HG03159 (cell line): ENCODE measurements around the gene SMARCC1.

Experiments used
- ATAC-seq: cut with Tn5 transposase; IDR thresholded peaks from one replicate; pipeline ENCODE4 v1.9.1; 2021; ENCODE audit warnings: mild to moderate bottlenecking, moderate library complexity; ENCODE audit not compliant: unreplicated experiment

The SMARCC1 gene

DNA sequence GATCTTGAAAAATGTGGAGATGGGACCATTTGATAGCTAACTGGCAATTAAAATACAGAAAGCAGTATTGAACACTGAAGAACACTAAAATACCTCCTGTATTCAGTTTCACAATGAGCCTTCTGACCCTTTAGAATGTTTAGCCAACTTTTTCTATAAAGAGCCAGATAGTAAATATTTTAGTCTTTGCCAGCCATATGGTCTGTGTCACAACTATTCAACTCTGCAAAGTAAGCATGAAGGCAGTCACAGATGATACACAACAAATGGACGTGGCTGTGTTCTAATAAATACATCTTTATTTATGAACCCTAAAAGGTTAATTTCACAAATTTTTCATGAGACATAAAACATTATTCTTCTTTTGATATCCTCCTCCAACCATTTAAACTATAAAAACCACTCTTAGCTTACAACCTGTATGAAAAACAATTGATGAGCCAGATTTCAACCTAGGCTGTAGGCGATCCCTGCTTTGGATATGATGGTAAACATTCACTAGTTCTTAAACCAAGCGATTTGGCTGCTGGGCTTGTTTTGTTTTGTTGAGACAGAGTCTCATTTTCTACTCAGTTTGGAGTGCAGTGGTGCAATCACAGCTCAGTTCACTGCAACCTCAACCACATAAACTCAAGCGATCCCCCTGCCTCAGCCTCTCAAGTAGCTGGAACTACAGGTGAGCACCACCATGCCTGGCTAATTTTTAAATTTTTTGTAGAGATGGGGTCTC, 189.5 kb downstream of the SMARCC1 start:
- ATAC-seq = no peak

DNA sequence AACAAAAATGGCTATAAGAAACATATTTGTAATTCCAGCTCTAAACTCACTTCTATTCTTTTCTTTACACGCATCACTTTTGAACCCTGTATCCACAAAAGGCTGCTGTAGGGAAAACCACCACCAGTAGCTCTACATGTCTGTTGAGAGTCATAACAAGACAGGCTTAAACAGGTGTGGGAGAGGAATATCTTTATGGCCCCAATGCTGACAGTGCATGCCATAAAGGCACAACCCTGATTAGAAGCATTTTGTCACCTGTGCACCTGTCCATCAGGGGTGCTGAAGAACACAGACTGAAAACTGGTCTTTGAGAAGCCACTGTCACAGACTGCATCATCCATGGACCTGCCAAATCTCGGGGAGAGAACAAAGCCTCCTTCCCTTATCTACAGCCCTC, 191.5 kb downstream of the SMARCC1 start:
- ATAC-seq = no peak

DNA sequence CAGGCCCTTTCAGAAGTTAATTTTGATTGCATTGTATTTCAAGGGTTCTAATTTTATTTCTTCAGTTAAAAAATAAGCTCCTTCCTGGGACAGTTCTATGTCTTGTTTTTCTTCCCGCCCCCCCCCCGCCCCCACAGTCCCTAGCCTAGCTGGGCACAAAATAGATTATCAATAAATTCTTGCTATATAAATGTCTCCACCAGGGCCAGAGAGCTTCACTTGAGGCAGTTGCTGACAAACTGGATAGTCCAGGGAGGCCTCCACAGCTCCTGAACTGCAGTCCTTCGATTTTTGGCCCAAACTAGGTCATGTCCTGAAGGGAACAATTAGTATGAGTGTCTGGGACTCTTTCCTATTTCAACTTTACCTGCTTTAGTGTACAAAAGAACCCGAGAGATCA, 193.1 kb downstream of the SMARCC1 start:
- no peak for ATAC-seq

DNA sequence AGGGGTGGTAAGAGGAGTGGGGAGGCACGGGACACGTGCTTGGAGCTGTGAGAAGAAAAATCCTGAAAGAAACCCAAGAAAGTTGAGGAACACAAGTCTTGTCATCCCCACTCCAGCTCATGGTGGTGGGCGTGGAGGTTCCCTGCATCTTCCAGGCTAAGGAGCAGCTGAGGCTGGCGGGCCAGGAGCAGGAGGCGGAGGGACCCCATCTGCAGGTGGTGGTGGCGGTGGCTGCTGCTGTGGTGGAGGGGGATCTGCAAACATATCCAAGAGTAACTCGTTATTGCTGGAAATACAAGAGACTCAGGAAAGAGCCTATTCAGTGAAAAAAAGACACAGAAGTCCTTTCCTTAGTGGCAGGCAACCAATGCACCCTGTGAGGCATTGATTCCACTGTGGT, 193.6 kb downstream of the SMARCC1 start:
- ATAC-seq = no peak

DNA sequence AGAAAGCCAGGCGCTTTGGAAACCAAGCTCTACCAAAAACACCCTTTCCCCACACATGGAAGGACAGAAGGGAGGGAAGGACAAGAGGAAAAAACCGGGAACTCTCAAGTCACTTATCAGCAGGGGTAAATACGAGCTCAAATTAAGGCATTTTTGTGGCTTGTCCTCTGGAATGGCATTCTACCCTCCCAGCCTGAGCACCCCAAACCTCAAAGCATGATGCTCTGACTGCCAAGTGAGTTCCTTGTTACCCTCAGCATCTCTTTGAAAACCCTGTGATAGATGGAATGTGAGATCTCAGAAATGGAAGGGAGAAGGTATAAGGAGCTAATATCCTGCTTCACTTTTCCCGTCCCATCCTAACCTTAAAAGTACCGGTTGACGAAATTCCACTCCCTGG, 194.9 kb downstream of the SMARCC1 start:
- no peak for ATAC-seq

DNA sequence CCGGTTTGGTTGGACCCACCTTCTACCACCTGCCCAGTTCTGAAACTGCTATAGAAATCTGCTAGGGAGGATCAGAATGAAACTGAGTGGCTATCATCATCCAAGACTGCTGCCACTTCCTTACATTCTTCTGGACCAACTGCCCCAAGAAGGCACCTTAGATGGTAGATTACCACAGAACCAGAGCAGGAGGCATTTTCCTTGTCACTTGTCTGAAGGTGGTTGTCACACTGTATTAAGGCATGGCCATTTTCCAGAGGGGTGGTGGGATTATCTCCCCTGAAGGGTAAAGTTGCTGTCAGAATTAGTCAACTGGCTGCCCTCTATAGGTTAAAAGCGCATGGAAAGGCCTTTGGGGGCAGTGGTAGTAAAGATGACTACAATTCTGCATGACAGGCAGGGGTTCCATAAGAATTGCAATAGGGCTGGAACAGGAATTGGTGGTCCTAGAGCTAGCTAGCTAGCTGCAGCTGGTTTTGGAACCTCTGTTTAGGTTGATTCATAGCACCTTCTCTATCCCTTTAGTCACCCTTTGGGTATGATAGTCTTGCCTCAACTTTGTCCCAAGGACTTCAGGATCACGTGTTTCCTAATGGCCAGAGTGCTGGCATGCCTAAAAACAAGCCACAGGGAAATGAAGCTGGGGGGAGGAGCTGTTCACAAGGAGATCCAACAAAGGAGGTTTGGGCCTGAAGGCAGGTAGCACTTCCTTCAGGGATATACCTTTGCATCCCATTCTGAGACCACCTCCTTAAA, 198.2 kb downstream of the SMARCC1 start:
- ATAC-seq = no peak

DNA sequence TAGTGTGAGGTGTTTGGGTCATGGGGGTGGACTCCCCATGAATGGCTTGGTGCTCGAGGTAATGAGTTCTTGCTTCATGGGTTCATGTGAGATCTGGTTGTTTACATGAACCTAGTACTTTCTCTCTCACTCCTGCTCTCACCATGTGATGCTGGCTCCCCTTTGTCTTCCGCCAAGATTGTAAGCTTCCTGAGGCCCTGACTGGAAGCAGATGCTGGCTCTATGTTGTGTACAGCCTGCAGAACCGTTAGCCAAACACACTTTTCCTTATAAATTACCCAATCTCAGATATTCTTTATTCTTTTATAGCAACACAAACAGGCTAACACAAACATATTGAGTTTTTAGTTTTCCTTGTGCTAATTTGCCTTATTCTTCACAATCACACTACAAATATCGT, 199.9 kb downstream of the SMARCC1 start:
- no peak for ATAC-seq

DNA sequence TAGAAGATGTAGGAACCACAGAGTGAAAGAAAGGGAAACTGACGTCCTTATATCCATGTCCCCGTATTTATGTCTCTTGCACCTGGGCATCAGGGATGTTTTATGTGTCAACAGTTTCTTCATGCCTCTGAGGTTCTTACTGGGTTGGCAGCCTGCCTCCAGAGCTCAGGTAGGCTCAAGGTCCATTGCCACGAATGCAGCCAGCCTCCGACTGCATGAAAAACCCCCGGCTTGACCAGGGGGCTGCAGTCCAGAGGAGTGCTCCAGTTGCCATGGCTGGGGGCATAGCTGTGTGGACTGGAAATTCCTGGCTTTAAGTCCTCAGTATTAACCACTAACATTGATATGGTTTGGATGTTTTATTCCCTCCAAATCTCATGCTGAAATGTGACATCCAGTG, 200.3 kb downstream of the SMARCC1 start:
- ATAC-seq = no peak

DNA sequence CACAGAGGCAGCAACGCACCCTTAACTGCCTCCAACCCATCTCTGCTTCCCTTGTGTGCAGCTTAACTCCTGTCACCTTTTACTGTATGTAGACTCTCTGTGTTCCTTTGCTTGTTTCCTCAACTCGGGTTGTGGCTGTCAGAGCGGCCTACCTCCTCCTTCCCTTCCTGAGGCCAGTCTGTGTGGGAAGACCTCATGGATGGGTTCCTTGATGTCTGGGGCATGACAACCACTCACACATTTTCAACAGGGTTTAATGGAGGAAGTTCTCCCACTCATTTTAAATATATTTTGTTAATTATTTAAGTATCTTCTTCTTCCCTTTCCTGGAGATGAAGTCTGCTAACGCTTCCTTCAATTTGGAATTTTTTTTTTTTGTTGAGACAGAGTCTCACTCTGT, 201.2 kb downstream of the SMARCC1 start:
- no peak for ATAC-seq

DNA sequence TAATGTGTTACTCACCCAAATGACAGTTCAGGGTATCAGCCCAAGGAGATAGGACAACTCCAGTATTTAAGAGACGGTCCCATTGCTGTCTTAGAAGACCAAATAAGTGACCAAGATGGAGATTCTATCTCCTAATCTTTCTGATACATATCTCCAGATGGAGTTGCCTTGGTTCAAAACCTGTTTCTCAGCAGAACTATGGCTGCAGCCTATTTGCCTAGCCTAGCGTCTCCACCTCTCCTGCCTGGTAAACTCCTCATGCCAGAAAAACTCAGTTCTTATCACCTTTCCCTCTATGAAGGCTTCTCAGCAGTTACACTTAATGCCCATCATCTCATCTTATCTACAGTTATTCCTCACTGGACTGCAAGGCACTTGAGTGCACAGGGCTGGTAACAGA, 201.8 kb downstream of the SMARCC1 start:
- ATAC-seq = no peak

DNA sequence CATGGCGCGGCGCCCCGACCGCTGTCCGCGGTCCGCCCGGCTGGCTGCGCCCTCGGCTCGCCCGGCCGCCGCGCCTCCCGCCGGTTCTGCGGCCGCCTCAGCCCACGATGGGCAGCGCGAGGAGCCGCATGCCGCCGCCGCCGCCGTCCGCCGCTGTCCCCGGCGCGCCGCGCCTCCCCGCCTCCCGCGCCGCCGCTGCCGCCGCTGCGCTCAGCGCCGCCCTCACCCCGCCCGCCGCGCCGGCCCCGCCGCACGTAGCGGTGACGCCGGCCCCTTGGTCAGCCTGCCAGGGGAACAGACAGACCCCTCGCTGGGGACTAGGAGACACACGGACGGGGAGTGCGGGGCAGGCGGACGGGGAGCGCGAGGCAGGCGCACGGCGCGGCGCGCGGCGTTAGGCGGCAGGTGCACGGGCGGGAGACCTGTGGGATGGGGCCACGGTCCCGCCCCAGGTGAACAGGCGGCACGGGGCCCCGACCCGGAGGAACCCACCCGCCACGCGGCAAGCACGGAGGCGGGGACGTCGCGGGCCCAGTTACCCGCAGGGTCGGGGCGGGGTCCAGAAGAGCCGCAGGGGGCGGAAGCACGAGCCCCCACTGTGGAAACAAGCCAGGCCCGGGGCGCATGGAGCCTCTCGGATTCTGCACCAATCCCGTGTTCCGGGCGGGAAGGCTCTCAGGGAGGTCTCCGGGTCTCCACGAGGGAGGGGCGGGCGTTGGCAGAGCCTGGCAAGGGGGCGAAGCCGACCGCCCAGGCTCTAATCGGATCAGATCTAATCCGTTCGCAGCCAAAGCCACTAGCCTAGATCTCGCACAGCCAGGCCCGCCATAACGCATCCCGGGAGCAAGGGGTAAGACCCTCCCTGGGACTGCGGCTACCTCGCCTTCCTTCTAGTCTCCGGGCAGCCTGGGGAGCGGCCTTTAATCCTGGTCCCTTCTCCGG, 202.7 kb downstream of the SMARCC1 start, which contains the start of gene CSPG5:
CSPG5 (minus strand) TSS at position 175 of the 942 bp plus-strand sequence; CDS start at position 3, 172 bp downstream.
- no peak for ATAC-seq

DNA sequence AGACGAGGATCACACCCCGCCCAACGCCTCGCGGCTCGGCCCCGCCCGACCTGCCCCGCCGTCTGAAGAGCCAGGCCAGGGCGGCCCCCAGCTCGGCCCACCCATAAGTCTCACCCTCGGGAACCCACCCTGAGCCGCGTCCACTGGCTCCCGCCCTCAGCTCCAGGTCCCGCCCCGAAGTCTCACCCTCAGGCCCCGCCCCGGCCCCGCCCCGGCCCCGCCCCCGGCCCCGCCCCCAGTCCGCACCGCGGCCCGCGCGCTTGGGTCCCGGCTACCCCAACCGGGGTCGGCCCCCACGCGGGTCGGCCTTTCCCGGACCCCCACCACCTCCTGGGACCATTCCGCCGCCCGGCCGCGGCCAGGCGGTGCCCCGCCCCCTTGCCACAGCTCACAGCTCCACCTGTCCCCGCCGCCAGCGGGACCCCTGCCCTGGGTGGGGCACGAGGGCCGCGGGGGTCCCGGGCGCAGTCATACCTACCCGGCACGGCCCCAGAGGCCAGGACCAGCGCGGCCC, 203.5 kb downstream of the SMARCC1 start:
- ATAC-seq = no peak

DNA sequence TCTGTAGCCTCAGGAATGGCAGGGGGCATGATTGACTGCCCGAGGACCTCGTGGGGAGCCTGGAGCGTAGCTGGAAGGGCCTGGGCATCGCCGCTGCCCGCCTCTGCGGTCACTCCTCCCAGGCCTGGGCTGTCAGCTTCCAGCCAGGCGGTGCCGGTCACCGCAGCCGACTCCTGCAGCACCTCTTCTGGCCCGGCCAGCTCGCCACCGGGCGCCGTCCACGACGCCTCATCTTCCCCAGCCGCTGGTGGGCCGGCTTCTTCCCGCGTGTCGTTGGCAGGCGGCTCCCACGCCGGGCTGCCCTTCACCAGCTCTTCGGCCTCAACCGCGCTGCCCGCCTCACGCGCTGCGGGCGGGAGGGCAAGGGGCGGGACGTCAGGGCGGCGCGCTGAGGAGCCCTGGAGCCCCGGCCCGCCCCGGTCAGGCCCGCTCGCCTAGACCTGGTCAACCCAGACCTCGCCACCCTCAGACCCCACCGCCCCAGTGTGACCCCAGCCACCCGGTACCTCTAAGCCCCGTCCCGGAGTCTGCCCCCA, 204.0 kb downstream of the SMARCC1 start:
- ATAC-seq = no peak

DNA sequence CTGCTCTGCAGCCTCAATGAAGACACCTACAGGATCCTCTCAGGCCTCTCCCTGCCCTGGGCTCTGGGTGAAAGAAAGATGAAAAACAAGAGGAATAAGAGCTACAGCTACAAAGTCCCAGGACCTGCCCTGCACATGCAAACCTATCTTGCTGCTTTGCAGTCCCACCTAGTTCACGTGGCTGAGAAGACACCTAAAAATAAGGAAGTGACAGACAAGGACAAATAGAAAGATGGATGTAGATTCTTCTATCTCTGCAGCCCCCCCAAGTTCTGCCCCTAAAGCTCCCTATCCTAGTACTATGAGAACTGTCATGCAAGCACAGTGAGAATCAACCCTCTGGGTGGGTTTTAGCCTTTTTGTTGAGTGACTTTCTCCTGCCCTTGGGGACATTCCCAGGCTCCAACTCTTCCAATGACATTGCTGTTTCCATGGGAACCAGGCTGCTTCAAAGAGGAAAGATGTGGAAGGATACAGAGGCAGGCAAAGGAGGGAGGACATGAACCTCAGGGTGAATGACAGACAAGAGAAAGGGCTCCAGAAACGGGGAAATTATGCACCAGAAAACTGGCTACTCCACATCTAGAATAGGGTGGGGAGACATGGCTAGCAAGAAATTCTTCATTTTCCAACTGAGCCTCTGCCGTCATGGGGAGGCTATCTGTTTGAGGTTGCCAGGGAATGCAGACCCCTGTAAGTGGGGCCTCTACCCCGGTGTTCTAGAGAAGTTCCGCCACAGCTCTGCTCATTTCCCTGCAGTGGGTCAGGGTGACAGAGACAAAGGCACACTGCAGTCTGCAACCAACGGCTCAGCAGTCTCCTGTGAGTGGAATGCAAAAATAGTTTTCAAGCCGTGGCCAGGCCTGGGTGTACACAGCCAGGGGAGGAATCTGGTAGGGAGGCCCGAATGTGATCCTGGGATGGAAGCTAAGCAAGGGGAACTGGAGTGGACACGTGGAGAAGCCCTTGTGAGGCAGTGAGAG, 208.2 kb downstream of the SMARCC1 start:
- no peak for ATAC-seq

DNA sequence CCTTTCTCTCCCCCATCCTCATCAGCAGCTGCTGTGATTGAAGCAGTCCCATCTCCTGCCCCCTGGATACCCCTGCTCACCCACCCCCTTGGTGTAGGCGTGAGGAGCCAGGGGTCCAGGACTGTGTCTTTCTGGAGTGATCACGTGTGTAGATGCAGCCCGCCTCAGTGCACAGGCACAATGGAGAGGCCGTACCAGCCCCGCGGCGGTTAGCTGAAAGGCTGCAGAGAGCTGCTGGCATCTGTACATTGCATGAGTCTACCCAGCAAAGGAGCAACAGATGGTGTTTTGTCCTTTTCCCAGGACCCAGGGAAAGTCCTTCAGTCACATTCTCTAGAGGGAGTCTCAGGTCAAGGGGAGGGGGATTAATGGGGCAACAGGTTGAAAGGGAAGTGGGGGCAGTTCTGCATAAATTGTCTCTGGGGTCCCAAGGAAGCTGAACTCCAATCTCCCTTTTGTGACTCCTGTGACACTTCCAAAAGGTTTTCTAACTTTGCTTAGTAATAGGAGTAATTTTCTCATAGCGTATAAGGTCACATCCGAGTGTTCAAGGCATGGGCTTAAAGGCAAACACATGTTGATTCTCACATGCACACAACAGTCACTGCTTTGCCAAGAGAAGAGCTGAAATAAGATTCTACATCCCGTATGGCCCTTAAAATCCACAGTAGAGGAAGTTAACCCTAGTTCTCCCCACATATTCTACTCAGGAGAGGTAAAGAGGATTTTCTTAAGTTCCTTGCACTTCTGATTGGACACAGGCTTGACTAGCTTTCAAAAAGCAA, 210.1 kb downstream of the SMARCC1 start:
- no peak for ATAC-seq

DNA sequence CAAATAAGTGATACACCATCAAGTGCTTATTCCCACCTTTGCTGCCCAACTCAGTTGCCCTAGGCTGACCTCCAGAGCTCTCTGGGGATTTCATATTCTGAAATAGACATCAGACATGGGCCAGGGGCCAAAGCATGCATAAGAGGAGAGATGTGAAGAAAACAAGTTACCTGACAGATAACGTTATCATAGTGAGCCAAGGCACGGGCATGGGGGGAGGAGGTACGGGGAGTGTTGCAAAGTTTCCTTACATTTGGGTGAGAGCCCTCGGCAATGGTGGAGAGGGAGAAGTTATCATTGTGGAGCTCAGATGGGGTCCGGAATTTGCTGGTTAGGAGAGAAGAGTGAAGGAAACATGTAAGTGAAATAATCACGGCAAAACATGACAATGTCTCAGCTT, 212.8 kb downstream of the SMARCC1 start:
- no peak for ATAC-seq

DNA sequence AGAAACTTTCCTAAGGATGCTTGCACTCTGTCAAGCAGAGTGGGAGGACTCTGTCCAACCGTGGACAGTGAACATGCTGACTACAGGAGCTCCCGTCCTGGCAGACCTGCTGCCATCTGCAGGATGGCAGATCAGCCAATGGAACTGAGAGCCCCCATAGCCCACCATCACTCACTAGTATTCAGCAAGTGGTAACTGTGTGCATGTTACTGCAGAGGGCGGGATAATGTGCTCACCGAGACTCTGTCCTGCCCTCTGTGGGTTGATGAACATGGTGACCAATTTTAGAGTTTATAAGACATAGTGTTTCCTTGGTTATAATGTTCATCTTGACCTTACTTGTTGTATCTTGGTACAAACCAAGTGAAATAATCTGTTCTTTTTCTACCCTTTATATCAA, 214.5 kb downstream of the SMARCC1 start:
- ATAC-seq = no peak

DNA sequence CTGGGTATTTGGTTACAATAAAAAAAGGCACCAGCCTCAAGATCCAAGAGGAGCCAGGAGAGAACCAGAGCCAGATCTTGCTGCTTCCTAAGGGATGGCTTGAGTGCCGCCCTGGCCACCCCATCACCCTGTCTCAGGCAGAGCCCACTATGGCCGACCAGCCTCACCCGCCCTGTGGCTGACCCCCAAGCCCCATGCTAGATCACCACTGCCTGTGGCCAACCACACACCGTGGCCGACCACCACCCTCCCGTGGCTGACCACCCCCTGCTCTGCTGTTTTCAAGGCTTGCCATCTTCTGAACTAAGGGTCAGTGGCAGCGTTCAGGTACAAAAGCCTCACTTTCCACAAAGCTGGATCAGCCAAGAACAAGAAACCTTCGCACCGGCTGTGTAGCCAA, 215.0 kb downstream of the SMARCC1 start:
- ATAC-seq = no peak
